Ovary (tissue), 3 donors: ENCODE measurements around the gene SMC3.

Experiments
- CTCF ChIP-seq, 3 donors: fragments of 450-650 bp in 2 of 3; fragments of 200-600 bp in 1 of 3; IDR thresholded peaks; one replicate each; pipeline versions ENCODE4 v1.5.1 to v1.8.0; 2016 to 2022; ENCODE audit warnings: antibody characterized with exemption in 3 of 3, mild to moderate bottlenecking in 1 of 3
- POLR2A ChIP-seq: fragments of 450-650 bp; IDR thresholded peaks from one replicate; pipeline ENCODE4 v1.6.1; 2017; ENCODE audit warnings: antibody characterized with exemption, mild to moderate bottlenecking, moderate library complexity
- donor health status: DM: no; HTN: no; CAD: no.

GRCh38 chr10:110609605-110610004 is 42.1 kb downstream of the SMC3 start:
- TF ChIP-seq CTCF (IDR thresholded peaks at IDR 0.05) (no peak), POLR2A (no peak)
